Natural killer cell (primary cell): ENCODE results near the gene VWA5B2. TPM values are rescaled to one million over a fixed set of nuclear protein-coding genes. Genes with fewer than 3 reads are reported as not detected.

Experiments used
- ATAC-seq, 3 donors: fragments of 150-1000 bp in 2 of 3; fragments of 200-7000 bp in 1 of 3; cut with Tn5 transposase; 1 replicate in 1 of 3; 2 replicates in 2 of 3; pipeline ENCODE4 v1.10.0; 2021; ENCODE audit warnings: mild to moderate bottlenecking in 2 of 3, moderate library complexity in 2 of 3
- DNase-seq, 2 donors: peaks; one replicate each; pipeline versions ENCODE4 v3.0.0 to v3.0.0-alpha.2; 2013 to 2021; ENCODE audit warnings: mixed read lengths in 1 of 2
- H3K27ac ChIP-seq: one replicate; pipeline ENCODE4 v1.5.1; 2013; ENCODE audit warnings: mild to moderate bottlenecking, low read length
- H3K27me3 ChIP-seq: one replicate; pipeline ENCODE4 v1.6.1; 2013; ENCODE audit warnings: low read length; ENCODE audit not compliant: control insufficient read depth, insufficient read depth
- H3K36me3 ChIP-seq: one replicate; pipeline ENCODE4 v1.6.1; 2013; ENCODE audit warnings: low read length; ENCODE audit not compliant: control insufficient read depth, insufficient read depth
- H3K4me1 ChIP-seq: one replicate; pipeline ENCODE4 v1.6.1; 2013; ENCODE audit warnings: low read length; ENCODE audit not compliant: control insufficient read depth, insufficient read depth
- H3K4me3 ChIP-seq: one replicate; pipeline ENCODE4 v1.5.1; 2013; ENCODE audit warnings: low read length
- H3K9me3 ChIP-seq: one replicate; pipeline ENCODE4 v1.6.1; 2013; ENCODE audit warnings: low read length; ENCODE audit not compliant: control insufficient read depth, insufficient read depth
- H3K27ac Mint-ChIP-seq, 2 donors: one replicate each; pipeline ENCODE4 v1.8.0; 2022; ENCODE audit warnings: mild to moderate bottlenecking in 2 of 2, mixed read lengths in 2 of 2, moderate library complexity in 1 of 2
- H3K27me3 Mint-ChIP-seq, 2 donors: one replicate each; pipeline ENCODE4 v1.8.0; 2022; ENCODE audit warnings: low read depth in 2 of 2, mixed read lengths in 2 of 2
- H3K36me3 Mint-ChIP-seq: one replicate; pipeline ENCODE4 v1.8.0; 2022; ENCODE audit warnings: mixed read lengths
- H3K4me1 Mint-ChIP-seq, 2 donors: one replicate each; pipeline ENCODE4 v1.8.0; 2022; ENCODE audit warnings: mixed read lengths in 2 of 2
- H3K4me3 Mint-ChIP-seq: one replicate; pipeline ENCODE4 v1.8.0; 2022; ENCODE audit warnings: mild to moderate bottlenecking, moderate library complexity, mixed read lengths
- H3K9me3 Mint-ChIP-seq, 2 donors: one replicate each; pipeline ENCODE4 v1.8.0; 2022; ENCODE audit warnings: mixed read lengths in 2 of 2
- WGBS: methylation state at CpG from one replicate; pipeline ENCODE4 v1.1.7; 2013; ENCODE audit warnings: missing lambda C conversion rate; ENCODE audit not compliant: insufficient coverage; 5-methylcytosine and 5-hydroxymethylcytosine counted together
- intact Hi-C: fragments of 100-400 bp; cut with micrococcal nuclease; formaldehyde crosslinking; loops from one replicate; pipeline ENCODE4 v1.14.2; 2022
- total RNA-seq, 4 donors: library from RNA; stranded (reverse); fragments of 120-200 nt in 1 of 4; gene quantifications; one replicate each; pipeline versions ENCODE4 v1.2.3 to v1.2.4, GENCODE V29; 2013 to 2022
- TF ChIP-seq, protein P1 (sequence below): fragments of 200-600 bp; IDR thresholded peaks from one replicate; pipeline ENCODE4 v1.8.0; 2022; ENCODE audit warnings: antibody characterized with exemption

VWA5B2 gene
- total RNA-seq, 3 donors from 2014 or later (not counting 1 experiment from before 2014, with no cell fraction given), result 0.14 to 0.23 TPM; not detected in 1

DNA sequence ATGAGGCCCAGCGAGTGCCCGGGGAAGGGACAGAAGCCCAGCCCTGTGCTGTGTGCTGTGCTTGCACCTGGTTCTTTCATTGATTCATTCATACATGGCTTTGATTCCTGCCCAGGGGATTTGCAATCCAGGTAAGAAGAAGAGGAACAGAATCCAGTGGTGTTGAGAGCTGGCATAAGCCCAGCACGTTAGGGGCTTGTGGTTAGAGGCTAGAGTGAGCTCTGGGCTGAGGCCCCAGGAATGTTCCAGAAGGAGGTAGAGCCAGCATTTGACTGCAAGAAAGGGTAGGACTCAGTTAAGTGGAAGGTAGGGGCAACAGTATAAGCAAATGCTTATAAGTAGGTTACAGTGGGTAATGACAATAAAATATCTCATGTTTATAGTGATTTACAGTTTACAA lies 2.3 kb downstream of the VWA5B2 start:
- H3K27ac ChIP-seq, result no peak overlapping the region
- Mint-ChIP-seq H3K4me1 (peaks cover 10 to 13% of the 10 kb centered on the region in 2 donors), H3K36me3 (peaks cover 7% of the 10 kb centered on the region), H3K27me3 (peaks cover 24 to 39% of the 10 kb centered on the region in 2 donors), H3K4me3 (peak overlapping the region; percentile 87), H3K27ac (no peak overlapping the region), H3K9me3 (no peaks in the 10 kb centered on the region)
- no peaks in the 10 kb centered on the region for H3K36me3 ChIP-seq
- H3K4me3 ChIP-seq, result no peak overlapping the region
- H3K4me1 ChIP-seq, result peaks cover 19% of the 10 kb centered on the region
- TF ChIP-seq, protein P1, sequence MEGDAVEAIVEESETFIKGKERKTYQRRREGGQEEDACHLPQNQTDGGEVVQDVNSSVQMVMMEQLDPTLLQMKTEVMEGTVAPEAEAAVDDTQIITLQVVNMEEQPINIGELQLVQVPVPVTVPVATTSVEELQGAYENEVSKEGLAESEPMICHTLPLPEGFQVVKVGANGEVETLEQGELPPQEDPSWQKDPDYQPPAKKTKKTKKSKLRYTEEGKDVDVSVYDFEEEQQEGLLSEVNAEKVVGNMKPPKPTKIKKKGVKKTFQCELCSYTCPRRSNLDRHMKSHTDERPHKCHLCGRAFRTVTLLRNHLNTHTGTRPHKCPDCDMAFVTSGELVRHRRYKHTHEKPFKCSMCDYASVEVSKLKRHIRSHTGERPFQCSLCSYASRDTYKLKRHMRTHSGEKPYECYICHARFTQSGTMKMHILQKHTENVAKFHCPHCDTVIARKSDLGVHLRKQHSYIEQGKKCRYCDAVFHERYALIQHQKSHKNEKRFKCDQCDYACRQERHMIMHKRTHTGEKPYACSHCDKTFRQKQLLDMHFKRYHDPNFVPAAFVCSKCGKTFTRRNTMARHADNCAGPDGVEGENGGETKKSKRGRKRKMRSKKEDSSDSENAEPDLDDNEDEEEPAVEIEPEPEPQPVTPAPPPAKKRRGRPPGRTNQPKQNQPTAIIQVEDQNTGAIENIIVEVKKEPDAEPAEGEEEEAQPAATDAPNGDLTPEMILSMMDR, result no peak
- H3K27me3 ChIP-seq, result peaks cover 24% of the 10 kb centered on the region
- intact Hi-C loops, result no loop called here
- no peak for ATAC-seq
- H3K9me3 ChIP-seq, result no peaks in the 10 kb centered on the region
- DNase-seq, result no peak
- 64% methylated on average over 3 of the region's 3 CpGs for WGBS

DNA sequence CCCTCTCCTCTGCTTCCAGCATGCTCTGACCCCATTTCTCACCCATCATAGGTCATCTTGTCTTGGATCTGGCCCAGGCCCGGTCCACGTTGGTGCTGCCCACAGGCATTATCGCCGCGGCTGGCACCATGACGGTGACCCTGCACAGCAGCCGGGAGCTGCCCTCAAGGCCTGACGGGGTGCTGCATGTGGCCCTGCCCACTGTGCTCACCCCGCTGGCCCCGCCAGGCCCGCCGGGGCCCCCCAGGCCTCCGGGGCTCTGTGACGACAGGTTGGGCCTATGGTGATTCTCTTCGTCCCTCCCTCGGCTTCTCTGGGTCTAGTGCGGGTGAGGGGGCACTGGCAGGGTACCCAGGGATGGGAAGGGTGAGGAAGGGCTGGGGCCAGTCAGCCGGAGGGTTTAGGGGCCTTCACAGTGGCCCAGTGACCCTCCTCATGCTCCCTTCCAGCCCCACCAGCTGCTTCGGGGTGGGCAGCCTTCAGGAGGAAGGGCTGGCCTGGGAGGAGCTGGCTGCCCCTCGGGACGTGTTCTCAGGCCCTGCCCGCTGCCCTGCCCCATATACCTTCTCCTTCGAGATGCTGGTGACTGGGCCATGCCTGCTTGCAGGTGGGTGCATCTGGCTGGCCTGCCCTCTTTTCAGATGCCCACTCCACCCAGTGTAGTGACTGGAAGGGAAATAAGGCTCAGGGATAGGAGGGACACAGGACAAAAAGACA lies 3.9 kb downstream of the VWA5B2 start:
- no peaks in the 10 kb centered on the region for H3K9me3 ChIP-seq
- DNase-seq (no peak), ATAC-seq (no peak)
- WGBS, result 87% methylated on average over 23 of the region's 23 CpGs
- H3K27ac ChIP-seq, result no peak overlapping the region
- peaks cover 19% of the 10 kb centered on the region for H3K4me1 ChIP-seq
- peaks cover 24 to 30% of the 10 kb centered on the region in 2 donors for H3K27me3 Mint-ChIP-seq
- no peak overlapping the region for H3K4me3 Mint-ChIP-seq
- H3K36me3 Mint-ChIP-seq, result peaks cover 7% of the 10 kb centered on the region
- no peak overlapping the region for H3K27ac Mint-ChIP-seq
- no peaks in the 10 kb centered on the region for H3K36me3 ChIP-seq
- no peaks in the 10 kb centered on the region for H3K9me3 Mint-ChIP-seq
- TF ChIP-seq, protein P1, result no peak
- H3K4me1 Mint-ChIP-seq, result peaks cover 10 to 13% of the 10 kb centered on the region in 2 donors
- intact Hi-C loops, result no loop called here
- peaks cover 24% of the 10 kb centered on the region for H3K27me3 ChIP-seq
- no peak overlapping the region for H3K4me3 ChIP-seq

DNA sequence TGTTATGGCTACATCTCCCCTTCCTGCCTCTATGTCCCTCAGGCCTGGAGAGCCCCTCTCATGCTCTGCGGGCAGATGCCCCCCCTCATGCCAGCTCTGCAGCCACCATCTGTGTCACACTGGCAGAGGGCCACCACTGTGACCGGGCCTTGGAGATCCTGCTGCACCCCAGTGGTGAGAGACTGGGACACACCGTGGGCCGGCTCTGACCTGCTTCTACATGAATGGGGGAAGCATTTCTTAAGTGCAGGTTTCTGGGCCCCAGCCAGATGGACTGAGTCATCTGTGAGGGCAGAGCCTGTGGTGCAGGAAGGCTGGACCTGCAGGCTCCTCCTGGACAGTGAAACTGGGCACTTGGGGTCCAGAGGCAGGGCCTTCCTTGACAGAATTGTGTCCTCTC lies 4.8 kb downstream of the VWA5B2 start:
- WGBS, result 42% methylated on average over 4 of the region's 4 CpGs
- TF ChIP-seq, protein P1, result no peak
- H3K9me3 ChIP-seq, result no peaks in the 10 kb centered on the region
- ATAC-seq, result no peak
- no peak overlapping the region for H3K4me3 ChIP-seq
- Mint-ChIP-seq H3K27ac (no peak overlapping the region), H3K4me3 (no peak overlapping the region), H3K9me3 (no peaks in the 10 kb centered on the region), H3K36me3 (peaks cover 7% of the 10 kb centered on the region), H3K4me1 (peaks cover 8 to 10% of the 10 kb centered on the region in 2 donors), H3K27me3 (peaks cover 24 to 25% of the 10 kb centered on the region in 2 donors)
- peaks cover 13% of the 10 kb centered on the region for H3K4me1 ChIP-seq
- intact Hi-C loops, result no loop called here
- H3K27me3 ChIP-seq, result peaks cover 21% of the 10 kb centered on the region
- no peak for DNase-seq
- no peak overlapping the region for H3K27ac ChIP-seq
- H3K36me3 ChIP-seq, result no peaks in the 10 kb centered on the region
